ENCODE measurements around the gene ZNF211.

ZNF211 gene

GRCh38 chr19:57632987-57633831 is at the start of gene ZNF211:
Gene ZNF211, plus strand, starts transcription at chr19:57633168. Its CDS starts 179 bp downstream, at chr19:57633347.
- DNase-seq = peak; percentile 90

- DNase-seq = peak; percentile 94
Observed at GRCh38 chr19:57583521-57584416, 49.2 kb upstream of the ZNF211 start, which contains the start of gene ZIK1. Gene ZIK1, plus strand, starts transcription at chr19:57584145. Its CDS starts 212 bp downstream, at chr19:57584357.

GRCh38 chr19:57587529-57587928 is 45.4 kb upstream of the ZNF211 start:
- no peak for DNase-seq

DNA sequence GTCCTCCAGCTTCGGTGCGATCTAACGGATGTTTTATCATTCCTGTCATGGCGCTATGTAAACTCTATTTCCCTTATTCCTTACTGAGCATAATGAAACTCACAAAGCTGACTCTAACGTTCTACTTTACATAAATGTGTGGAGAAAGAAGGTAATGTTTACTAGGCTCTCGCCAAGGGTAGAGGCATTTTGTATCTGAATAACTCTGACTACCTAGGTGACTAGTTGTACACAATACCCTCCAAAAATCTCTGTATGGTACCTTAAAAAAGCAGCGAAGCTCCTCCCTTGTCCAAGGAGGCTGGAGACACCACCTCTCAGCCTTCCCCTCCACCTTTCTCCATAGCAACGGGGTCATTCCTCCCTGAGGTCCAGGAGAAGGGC is 33.6 kb upstream of the ZNF211 start:
- no peak for DNase-seq

DNA sequence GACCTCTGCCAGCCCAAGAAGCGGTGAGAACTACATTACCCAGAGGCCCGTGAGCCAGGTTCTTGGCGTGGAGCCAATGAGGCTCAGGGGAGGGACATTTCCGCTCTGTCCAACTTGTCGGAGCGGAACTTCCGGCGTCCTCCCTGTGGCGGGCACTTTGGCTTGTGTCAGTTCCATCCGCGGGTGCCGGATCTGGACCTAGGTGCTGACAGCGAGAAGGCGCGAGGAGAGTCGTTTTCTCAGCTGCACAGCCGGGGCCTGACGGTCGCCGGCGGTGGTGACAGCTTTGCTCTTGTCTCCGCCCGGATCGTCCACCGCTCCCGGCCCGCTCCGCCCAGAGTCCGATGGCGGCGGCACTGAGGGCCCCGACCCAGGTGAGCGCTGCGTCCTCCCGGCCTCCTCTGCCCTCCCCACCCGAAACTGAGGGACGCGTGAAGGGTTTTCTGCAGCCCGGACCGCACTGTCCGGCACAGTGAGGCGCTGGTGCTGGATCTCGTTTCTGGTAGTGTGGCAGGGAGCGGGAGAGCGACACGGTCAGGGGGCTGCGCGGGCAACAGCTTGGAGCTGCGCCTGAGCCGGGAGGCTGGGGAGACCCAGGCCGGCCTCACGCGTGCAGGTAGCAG is 33.1 kb upstream of the ZNF211 start, which contains the start of gene ZNF530:
ZNF530 (plus strand) TSS at position 125 of the 623 bp plus-strand sequence. CDS start 4,461 bp downstream, outside the sequence.
- peak; percentile 87 for DNase-seq

DNA sequence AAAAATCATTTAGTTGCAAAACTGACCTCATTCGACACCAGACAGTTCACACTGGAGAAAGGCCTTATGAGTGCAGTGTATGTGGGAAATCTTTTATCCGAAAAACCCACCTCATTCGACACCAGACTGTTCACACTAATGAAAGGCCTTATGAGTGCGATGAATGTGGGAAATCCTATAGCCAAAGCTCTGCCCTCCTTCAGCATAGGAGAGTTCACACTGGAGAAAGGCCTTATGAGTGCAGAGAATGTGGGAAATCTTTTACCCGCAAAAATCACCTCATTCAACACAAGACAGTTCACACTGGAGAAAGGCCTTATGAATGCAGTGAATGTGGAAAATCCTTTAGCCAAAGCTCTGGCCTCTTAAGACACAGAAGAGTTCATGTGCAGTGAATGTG is 26.0 kb upstream of the ZNF211 start:
- DNase-seq = no peak

GRCh38 chr19:57611113-57611512 is 21.9 kb upstream of the ZNF211 start:
- DNase-seq = no peak

DNA sequence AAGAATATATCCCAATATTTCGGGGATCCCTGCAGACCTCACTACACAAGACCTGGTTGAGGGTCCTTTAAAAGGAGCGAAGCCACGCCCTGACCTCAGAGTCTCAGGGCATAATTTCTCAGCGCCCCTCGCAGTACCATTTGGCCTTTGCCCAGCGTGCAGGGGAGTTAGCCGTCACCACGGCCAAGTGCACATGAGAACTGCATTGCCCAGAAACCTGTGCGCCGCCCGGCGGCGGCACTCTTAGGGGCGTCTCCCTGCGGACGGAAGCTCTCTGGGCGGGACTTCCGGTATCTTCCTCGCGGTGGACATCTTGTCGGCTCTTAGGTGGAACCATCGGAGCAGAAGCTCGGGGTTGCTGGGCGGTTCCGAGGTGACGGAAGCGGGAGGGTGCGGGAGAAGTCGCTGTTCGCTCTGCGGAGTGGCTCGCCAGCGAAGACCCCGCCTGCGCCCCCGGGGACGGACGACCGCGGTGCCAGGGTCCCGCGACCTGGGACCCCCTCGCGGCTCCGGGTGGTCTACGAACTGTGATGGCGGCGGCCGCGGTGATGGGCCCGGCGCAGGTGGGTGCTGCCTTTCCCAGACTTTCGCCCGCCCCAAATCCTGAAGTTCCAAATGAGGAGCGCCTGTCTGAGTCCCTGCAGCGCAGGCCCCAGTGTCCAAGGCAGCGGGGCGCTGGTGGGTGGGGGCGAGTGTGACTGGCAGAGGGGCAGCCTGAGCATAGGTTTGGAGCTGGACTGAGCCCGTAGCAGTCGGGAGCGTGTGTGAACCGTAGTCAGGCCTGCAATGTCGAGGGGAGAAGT is 18.8 kb upstream of the ZNF211 start, which contains the start of gene ZNF134:
ZNF134 (plus strand) TSS at position 302 of the 803 bp plus-strand sequence. CDS start 5,227 bp downstream, outside the sequence.
- DNase-seq = peak; percentile 92

DNA sequence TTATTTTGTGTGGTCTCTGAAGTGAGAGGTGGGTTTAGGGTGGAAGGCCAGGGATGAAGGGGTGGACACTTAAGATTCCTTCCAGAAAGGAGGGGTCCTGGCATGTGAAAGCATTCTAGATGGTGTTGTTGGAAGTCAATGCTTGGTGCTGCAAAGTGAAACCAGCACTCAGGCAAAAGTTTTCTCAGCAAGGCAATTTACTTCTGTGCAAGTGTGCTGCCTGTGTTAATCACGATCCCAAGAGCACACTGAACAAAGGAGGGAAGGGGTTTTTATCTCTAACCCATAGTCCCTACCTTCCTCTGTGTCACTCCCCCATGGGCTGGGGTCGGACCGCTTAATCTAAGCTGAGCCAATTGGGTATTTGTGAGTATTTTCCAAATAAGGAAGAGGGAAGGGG is 17.6 kb upstream of the ZNF211 start:
- no peak for DNase-seq

DNA sequence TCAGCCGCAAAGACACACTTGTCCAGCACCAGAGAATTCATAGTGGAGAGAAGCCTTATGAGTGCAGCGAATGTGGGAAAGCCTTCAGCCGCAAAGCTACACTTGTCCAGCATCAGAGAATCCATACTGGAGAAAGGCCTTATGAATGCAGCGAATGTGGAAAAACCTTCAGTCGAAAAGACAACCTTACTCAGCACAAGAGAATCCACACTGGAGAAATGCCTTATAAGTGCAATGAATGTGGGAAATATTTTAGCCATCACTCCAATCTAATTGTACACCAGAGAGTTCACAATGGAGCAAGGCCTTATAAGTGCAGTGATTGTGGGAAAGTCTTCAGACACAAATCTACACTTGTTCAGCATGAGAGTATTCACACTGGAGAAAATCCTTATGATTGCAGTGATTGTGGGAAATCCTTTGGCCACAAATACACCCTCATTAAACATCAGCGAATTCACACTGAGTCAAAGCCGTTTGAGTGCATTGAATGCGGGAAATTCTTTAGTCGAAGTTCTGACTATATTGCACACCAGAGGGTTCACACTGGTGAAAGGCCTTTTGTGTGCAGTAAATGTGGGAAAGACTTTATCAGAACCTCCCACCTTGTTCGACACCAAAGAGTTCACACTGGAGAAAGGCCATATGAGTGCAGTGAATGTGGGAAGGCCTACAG is 12.2 kb upstream of the ZNF211 start:
- no peak for DNase-seq

GRCh38 chr19:57623091-57623490 is 9.9 kb upstream of the ZNF211 start:
- no peak for DNase-seq

GRCh38 chr19:57633832-57634131 is 814 bp downstream of the ZNF211 start:
- DNase-seq = no peak

- no peak for DNase-seq
Observed at GRCh38 chr19:57637379-57637778, 4.4 kb downstream of the ZNF211 start.

- DNase-seq = no peak
Observed at GRCh38 chr19:57641715-57642234, 8.8 kb downstream of the ZNF211 start.

- no peak for DNase-seq
Observed at GRCh38 chr19:57642396-57643046, 9.6 kb downstream of the ZNF211 start.

DNA sequence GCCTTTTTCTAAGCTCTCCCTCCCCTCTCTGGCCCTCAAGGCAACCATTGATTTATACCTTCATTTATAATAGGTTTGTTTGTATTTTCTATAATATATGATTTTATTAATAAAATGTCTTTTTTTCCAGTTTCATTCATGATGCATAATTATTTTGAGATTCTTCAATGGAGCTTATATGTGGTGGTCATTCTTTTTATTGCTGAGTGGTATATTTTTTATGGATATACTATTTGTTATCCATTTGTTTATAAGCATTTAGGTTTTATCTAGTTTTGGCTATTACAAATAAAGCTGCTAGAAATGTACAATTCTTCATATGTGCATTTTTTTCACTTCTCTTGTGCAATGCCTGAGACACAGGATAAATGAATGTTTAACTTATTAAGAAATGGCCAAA is 10.8 kb downstream of the ZNF211 start:
- no peak for DNase-seq

DNA sequence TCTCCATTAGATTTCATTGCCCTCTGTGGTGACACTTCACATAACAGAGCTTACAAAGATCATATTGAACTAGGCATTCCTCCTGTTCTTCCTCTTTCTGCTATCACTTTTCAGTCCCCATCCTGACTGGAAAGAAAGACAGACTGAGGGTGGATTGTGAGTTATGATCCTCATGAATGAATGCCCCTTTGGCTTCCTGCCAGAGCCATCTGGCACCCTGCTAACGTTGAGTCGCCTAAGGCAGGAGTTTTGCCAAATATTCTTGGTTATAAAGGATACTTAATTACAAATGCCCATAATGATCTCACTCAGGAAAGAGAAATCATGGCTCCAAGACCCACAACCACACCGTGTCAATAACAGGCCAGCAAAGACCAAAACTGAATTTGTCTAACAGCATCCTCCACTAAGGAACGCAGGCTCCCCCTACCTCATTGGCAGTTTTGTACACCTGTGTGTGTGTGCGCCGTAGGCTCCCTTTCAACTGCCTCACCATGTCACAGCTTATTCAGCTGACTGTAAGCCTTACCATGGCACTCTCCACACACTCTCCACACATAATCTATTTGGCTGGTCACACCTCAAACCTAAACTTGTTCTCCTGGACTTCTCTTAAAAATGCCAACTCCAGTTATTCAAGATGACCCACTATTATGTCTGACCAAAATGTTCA is 15.5 kb downstream of the ZNF211 start:
- DNase-seq = no peak

GRCh38 chr19:57651654-57651996 is 18.7 kb downstream of the ZNF211 start:
- DNase-seq = no peak

DNA sequence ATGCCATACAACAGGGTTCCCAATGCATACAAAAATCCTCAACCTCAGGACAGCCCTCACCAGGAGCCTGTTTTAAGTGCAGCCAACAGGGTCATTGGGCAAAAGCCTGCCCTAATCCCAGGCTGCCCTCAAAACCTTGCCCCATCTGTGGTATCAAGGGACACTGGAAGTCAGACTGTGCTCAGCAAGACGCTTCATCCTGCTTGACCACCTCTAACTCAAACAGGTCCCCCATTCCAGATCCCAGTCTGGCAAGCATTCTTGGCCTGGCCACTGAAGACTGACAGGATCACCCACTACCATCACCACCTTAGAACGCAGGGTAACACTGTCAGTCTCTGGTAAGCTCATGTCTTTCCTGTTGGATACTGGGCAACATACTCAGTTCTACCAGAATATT is 20.7 kb downstream of the ZNF211 start:
- no peak for DNase-seq

DNA sequence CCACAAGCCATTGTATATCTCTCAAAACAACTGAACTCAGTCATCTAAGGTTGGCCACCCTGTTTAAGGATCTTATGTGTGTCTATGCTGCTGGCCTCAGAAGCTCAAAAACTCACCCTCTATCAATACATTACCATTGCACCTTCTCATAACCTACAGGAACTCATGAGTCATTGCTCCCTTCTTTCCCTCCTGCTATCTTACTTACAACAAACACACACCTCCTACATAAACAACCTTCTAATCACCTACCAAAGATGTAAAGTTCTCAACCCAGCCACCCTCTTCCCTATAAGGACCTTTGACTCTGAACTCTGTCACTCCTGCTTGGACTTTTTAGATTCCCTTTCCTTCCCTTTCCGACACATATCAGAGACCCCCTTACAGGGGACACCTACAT is 22.5 kb downstream of the ZNF211 start:
- no peak for DNase-seq

All from CD4-positive, alpha-beta T cell treated with Interleukin-15 for 1 hour (primary cell).